Omental fat pad (tissue), 4 donors: ENCODE measurements around the gene OSTF1. TPM values are rescaled to one million over a fixed set of nuclear protein-coding genes. Genes with fewer than 3 reads are reported as not detected.

Experiments
- ATAC-seq: fragments of 150-250 bp; one replicate; pipeline ENCODE4 v1.9.1; 2016; ENCODE audit warnings: mild to moderate bottlenecking, moderate library complexity; ENCODE audit not compliant: low FRiP score
- DNase-seq: peaks from one replicate; pipeline ENCODE4 v3.0.0-alpha.2; 2019; ENCODE audit warnings: low spot score
- small RNA-seq: library from RNA; depleted of rRNA; stranded (forward); fragments of <200 nt; gene quantifications from one replicate; pipeline ENCODE3, GENCODE V24; 2016
- total RNA-seq, 4 donors: library from RNA; depleted of rRNA; stranded (reverse); fragments of >200 nt; gene quantifications; one replicate each; pipeline ENCODE4 v1.1.0, GENCODE V29; 2016
- TF ChIP-seq, protein P1 (sequence below), 3 donors: fragments of 450-650 bp; IDR thresholded peaks; one replicate each; pipeline ENCODE4 v1.5.1; 2016 to 2017; ENCODE audit warnings: antibody characterized with exemption in 3 of 3, mild to moderate bottlenecking in 3 of 3, moderate library complexity in 2 of 3

OSTF1 gene
- total RNA-seq, 4 donors from 2014 or later, result 30.7 to 58.6 (median 37.3) TPM

- no peak for DNase-seq
- ATAC-seq, result no peak
- TF ChIP-seq, protein P1, sequence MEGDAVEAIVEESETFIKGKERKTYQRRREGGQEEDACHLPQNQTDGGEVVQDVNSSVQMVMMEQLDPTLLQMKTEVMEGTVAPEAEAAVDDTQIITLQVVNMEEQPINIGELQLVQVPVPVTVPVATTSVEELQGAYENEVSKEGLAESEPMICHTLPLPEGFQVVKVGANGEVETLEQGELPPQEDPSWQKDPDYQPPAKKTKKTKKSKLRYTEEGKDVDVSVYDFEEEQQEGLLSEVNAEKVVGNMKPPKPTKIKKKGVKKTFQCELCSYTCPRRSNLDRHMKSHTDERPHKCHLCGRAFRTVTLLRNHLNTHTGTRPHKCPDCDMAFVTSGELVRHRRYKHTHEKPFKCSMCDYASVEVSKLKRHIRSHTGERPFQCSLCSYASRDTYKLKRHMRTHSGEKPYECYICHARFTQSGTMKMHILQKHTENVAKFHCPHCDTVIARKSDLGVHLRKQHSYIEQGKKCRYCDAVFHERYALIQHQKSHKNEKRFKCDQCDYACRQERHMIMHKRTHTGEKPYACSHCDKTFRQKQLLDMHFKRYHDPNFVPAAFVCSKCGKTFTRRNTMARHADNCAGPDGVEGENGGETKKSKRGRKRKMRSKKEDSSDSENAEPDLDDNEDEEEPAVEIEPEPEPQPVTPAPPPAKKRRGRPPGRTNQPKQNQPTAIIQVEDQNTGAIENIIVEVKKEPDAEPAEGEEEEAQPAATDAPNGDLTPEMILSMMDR (IDR thresholded peaks at IDR 0.05), result no peak
These were observed 97.4 kb downstream of the OSTF1 start for GRCh38 chr9:75185585-75186170.

DNA sequence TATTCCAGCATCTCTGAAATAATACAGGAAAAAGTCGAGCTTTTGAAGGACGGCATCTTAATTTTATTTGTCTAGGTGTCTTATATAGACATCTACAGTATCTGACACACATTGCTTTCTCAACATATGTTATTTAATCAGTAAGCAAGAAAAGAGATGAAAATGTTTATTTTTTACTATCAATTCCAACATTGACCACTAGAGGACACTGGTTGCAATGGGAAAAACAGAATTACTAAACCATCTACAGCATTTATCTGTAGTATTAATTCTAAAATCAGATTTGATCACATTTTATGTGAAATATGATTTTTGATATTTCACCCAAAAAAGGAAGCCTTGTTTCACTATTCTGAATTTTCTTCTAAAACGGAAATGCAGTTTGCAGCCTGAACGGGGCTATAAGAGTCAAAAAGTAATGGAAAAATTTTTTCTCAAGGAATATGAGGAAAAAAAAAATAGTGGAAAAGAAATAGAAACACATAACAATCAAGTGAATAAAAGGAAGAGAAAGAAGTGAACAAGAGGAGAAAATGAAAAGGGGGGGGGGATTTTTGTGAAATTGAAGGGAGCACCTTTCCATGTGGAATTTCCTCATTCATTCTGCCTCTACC is 98.6 kb downstream of the OSTF1 start:
- TF ChIP-seq, protein P1 (IDR thresholded peaks at IDR 0.05), result no peak
- ATAC-seq (no peak), DNase-seq (no peak)

DNA sequence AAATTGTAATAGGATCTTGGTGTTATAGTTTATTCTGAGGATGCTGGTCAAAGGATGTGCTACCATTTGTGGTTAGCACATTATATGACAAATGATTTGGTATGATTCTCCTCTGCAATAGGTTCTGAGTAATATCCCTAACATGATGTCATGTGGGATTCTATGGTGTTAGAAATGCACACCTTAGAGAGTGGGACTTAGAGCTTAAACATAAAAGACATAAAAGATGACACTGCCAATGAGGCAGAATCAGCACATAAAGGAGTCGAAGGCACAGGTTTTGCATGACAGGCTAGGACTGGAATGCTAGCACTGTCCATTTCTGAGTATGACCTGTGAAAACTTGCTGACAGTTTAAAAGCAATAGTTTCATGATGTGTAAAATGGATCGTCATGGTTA is 100.4 kb downstream of the OSTF1 start:
- no peak for DNase-seq
- TF ChIP-seq, protein P1 (IDR thresholded peaks at IDR 0.05), result no peak
- no peak for ATAC-seq

DNA sequence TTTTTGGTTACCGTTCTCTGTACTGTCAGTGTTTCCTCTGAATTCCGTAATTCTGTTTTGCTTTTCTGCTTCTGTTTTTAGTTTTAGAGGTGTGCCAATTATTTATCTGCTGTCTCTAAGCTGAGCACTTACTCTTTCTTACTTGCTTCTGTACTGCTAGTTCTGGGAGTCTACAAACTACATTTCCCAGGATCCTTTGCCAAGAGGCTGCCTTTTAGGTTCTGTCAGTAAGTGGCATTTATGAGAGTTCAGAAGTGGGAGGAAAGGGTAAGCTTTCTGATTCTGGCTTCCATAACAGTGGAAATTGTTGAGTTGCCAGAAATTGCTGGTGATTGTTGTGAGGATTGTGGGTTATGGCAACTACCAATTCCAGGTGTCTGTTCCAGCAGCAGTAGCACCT is 102.4 kb downstream of the OSTF1 start:
- no peak for ATAC-seq
- DNase-seq, result no peak
- TF ChIP-seq, protein P1 (IDR thresholded peaks at IDR 0.05), result no peak

Small RNA genes within 50 kb of the gene (small RNA-seq; reads per million reads assigned to genes)
- gene RF00019, result not detected

Other genes with a start within 250 kb of the OSTF1 start
- gene TRPM6, start 200.6 kb upstream of the OSTF1 start, total RNA-seq, result 1 to 10 TPM; 1.1 to 3.9 (median 1.6) TPM
- gene C9orf40, start 135.6 kb upstream of the OSTF1 start, total RNA-seq, result 1 to 10 TPM; 2.1 to 5.5 (median 3.0) TPM
- gene CARNMT1, start 60.2 kb upstream of the OSTF1 start, total RNA-seq, result 10 to 100 TPM; 14.7 to 20.0 (median 19.4) TPM
- 10 to 100 TPM; 13.6 to 42.6 (median 24.0) TPM for gene NMRK1, start 359 bp upstream of the OSTF1 start, total RNA-seq